Smooth muscle cell (in vitro differentiated cells): ENCODE data around the gene NCAM1. TPM values are rescaled to one million over a fixed set of nuclear protein-coding genes. Genes with fewer than 3 reads are reported as not detected.

ENCODE experiments used
- DNase-seq: peaks from one replicate; lab custom pipeline; 2025; ENCODE audit not compliant: unreplicated experiment; lab: John Stamatoyannopoulos, UW
- H2AFZ ChIP-seq: fragments of 200-600 bp; sonication (generic); 2 replicates; pipeline ENCODE4 v1.6.0; 2016; ENCODE audit warnings: antibody characterized with exemption, low read depth, mild to moderate bottlenecking
- H3F3A ChIP-seq: fragments of 200-600 bp; sonication (generic); 2 replicates; pipeline ENCODE4 v1.6.0; 2017; ENCODE audit warnings: antibody characterized with exemption, low read depth
- H3K27ac ChIP-seq: fragments of 200-600 bp; sonication (generic); 2 replicates; pipeline ENCODE4 v1.5.1; 2016; ENCODE audit warnings: low read depth, mild to moderate bottlenecking
- H3K27me3 ChIP-seq: fragments of 200-600 bp; sonication (generic); 2 replicates; pipeline ENCODE4 v1.6.1; 2016; ENCODE audit warnings: low read depth, mild to moderate bottlenecking
- H3K36me3 ChIP-seq: fragments of 200-600 bp; sonication (generic); 2 replicates; pipeline ENCODE4 v1.5.1; 2016; ENCODE audit warnings: low read depth
- H3K4me1 ChIP-seq: fragments of 200-600 bp; sonication (generic); 2 replicates; pipeline ENCODE4 v1.5.1; 2016; ENCODE audit warnings: low read depth
- H3K4me2 ChIP-seq: fragments of 200-600 bp; sonication (generic); 2 replicates; pipeline ENCODE4 v1.6.0; 2016; ENCODE audit warnings: mild to moderate bottlenecking
- H3K4me3 ChIP-seq: fragments of 200-600 bp; sonication (generic); 2 replicates; pipeline ENCODE4 v1.5.1; 2016; ENCODE audit warnings: mild to moderate bottlenecking
- H3K79me2 ChIP-seq: fragments of 200-600 bp; sonication (generic); 2 replicates; pipeline ENCODE4 v1.6.0; 2016; ENCODE audit warnings: low read depth, mild to moderate bottlenecking
- H3K9ac ChIP-seq: fragments of 200-600 bp; sonication (generic); 2 replicates; pipeline ENCODE4 v1.6.0; 2016; ENCODE audit warnings: low read depth
- H3K9me3 ChIP-seq: fragments of 200-600 bp; sonication (generic); replicated peaks from 2 replicates; pipeline ENCODE4 v1.5.1; 2016; ENCODE audit warnings: low read depth
- H4K20me1 ChIP-seq: fragments of 200-600 bp; sonication (generic); 2 replicates; pipeline ENCODE4 v1.6.0; 2016; ENCODE audit warnings: low read depth
- CTCF ChIP-seq: fragments of 200-600 bp; sonication (generic); IDR thresholded peaks from 2 replicates; pipeline ENCODE4 v1.5.1; 2017; ENCODE audit warnings: borderline replicate concordance, mild to moderate bottlenecking, antibody characterized with exemption; ENCODE audit not compliant: insufficient read depth, poor library complexity, severe bottlenecking
- WGBS: methylation state at CpG from one replicate; pipeline ENCODE4 v1.1.7; 2016; ENCODE audit warnings: low lambda C conversion rate; 5-methylcytosine and 5-hydroxymethylcytosine counted together
- polyA plus RNA-seq: library from polyadenylated mRNA; unstranded; fragments of >200 nt; fragmentation: Nextera tagmentation; extraction: Ambion mirVana; gene quantifications from 2 replicates; pipeline ENCODE4 v1.2.1, GENCODE V29; 2016
- total RNA-seq: library from RNA; depleted of rRNA; stranded (reverse); fragments of >200 nt; gene quantifications from 2 replicates; pipeline ENCODE4 v1.2.3, GENCODE V29; 2014

NCAM1 gene
- total and polyA plus RNA-seq, 2 experiments from 2014 or later: 8.1 to 12.0 TPM

GRCh38 chr11:113057038-113057437 lies 95.8 kb downstream of the NCAM1 start:
- Histone ChIP-seq H3K9me3 (no peaks in the 10 kb centered on the region), H3K9ac (no peak overlapping the region), H3K4me3 (no peak overlapping the region), H3K79me2 (no peaks in the 10 kb centered on the region), H3K36me3 (no peaks in the 10 kb centered on the region), H4K20me1 (no peaks in the 10 kb centered on the region), H2AFZ (no peak overlapping the region), H3K4me2 (no peak overlapping the region), H3K27me3 (no peaks in the 10 kb centered on the region), H3K27ac (no peak overlapping the region), H3F3A (no peaks in the 10 kb centered on the region), H3K4me1 (no peaks in the 10 kb centered on the region)
- 96% methylated on average over 2 of the region's 2 CpGs for WGBS
- no peak for DNase-seq
- TF ChIP-seq CTCF: no peak

- Histone ChIP-seq H2AFZ (no peak overlapping the region), H3K27ac (no peak overlapping the region), H3K4me2 (no peak overlapping the region), H4K20me1 (no peaks in the 10 kb centered on the region), H3K4me1 (no peaks in the 10 kb centered on the region), H3K79me2 (no peaks in the 10 kb centered on the region), H3K27me3 (no peaks in the 10 kb centered on the region), H3K36me3 (no peaks in the 10 kb centered on the region), H3K4me3 (no peak overlapping the region), H3K9me3 (no peaks in the 10 kb centered on the region), H3F3A (no peaks in the 10 kb centered on the region), H3K9ac (no peak overlapping the region)
- no peak for TF ChIP-seq CTCF
- 92% methylated on average over 4 of the region's 4 CpGs for WGBS
- no peak for DNase-seq
Observed at GRCh38 chr11:113059548-113059947, 98.3 kb downstream of the NCAM1 start.

- no peak overlapping the region for H3K4me2 ChIP-seq
- TF ChIP-seq CTCF: no peak
- WGBS: 56% methylated on average over 1 of the region's 1 CpG
Observed at GRCh38 chr11:113065330-113065729, 104.1 kb downstream of the NCAM1 start.

GRCh38 chr11:113072237-113072858 lies 111.1 kb downstream of the NCAM1 start:
- Histone ChIP-seq H3K27me3 (no peaks in the 10 kb centered on the region), H3F3A (no peaks in the 10 kb centered on the region), H3K9me3 (no peaks in the 10 kb centered on the region), H3K36me3 (no peaks in the 10 kb centered on the region), H4K20me1 (no peaks in the 10 kb centered on the region), H3K4me1 (no peaks in the 10 kb centered on the region), H3K9ac (no peak overlapping the region), H3K79me2 (no peaks in the 10 kb centered on the region), H3K4me3 (no peak overlapping the region), H3K27ac (no peak overlapping the region), H2AFZ (no peak overlapping the region), H3K4me2 (no peak overlapping the region)
- DNase-seq: no peak
- no peak for TF ChIP-seq CTCF
- 92% methylated on average over 5 of the region's 5 CpGs for WGBS

More at GRCh38 chr11:113065330-113065729, 104.1 kb downstream of the NCAM1 start:
- Histone ChIP-seq H3K36me3 (no peaks in the 10 kb centered on the region), H3K4me3 (no peak overlapping the region), H4K20me1 (no peaks in the 10 kb centered on the region), H3K79me2 (no peaks in the 10 kb centered on the region), H3K9ac (no peak overlapping the region), H3K27ac (no peak overlapping the region), H2AFZ (no peak overlapping the region), H3F3A (no peaks in the 10 kb centered on the region), H3K9me3 (no peaks in the 10 kb centered on the region), H3K27me3 (no peaks in the 10 kb centered on the region), H3K4me1 (no peaks in the 10 kb centered on the region)
- DNase-seq: no peak
